Raji (cell line): ENCODE measurements around the gene PDE4C.
A peak's percentile ranks its signal among the peaks of the same experiment; 100 is the strongest.

Experiments used
- POLR2A ChIP-seq: IDR thresholded peaks from 2 replicates; pipeline ENCODE4 v1.6.1; 2011; ENCODE audit warnings: low read depth, low read length, control low read depth; ENCODE audit not compliant: insufficient read depth

Gene PDE4C

DNA sequence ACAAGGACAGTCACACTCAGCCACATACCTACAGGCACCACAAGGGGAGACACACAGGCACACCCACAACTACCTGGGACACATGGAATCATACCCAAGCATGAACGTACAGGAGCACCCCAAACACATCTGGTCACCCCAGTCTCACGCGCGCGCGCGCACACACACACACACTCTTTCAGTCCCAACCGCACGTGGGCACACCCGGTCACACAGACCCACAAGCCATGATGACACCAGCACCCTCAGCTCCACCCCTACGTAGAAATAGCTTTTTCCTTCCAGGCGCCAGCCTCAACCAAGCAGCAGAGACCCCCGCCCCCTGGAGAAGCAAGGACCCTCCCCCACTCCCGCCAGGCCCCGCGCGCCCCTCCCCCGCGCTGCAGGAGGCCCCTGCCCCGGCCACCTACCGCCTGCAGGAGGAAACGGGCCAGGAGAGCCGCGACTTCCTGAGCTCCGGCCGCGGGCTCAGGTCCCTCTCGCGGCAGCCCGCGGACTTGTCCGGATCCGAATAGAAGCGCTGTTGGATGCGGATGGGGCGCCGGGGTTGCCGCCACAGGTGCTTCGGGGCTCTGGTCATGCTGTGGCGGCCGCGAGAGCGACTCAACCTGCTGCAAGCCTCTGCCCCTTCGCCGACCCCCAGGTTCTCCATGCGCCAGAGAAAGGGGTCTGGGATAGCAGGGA lies 6.4 kb upstream of the PDE4C start:
- no peak for TF ChIP-seq POLR2A

DNA sequence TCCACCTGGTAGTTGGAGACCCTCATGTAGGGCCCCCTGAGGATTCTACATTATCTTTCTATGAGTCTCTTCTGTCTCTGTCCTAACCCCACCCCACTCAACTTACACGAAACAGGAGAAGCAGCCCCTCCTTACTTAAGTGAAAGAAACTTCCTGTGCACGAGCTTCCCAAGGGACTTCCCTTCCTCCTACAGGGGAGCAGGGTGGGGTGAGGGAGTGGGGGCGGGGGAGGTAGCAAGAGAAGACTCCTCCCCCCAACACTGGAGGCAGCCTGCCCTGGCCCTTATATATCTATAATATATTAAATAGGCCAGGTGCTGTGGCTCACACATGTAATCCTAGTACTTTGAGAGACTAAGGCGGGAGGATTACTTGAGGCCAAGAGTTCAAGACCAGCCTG lies 5.5 kb upstream of the PDE4C start:
- no peak for TF ChIP-seq POLR2A

DNA sequence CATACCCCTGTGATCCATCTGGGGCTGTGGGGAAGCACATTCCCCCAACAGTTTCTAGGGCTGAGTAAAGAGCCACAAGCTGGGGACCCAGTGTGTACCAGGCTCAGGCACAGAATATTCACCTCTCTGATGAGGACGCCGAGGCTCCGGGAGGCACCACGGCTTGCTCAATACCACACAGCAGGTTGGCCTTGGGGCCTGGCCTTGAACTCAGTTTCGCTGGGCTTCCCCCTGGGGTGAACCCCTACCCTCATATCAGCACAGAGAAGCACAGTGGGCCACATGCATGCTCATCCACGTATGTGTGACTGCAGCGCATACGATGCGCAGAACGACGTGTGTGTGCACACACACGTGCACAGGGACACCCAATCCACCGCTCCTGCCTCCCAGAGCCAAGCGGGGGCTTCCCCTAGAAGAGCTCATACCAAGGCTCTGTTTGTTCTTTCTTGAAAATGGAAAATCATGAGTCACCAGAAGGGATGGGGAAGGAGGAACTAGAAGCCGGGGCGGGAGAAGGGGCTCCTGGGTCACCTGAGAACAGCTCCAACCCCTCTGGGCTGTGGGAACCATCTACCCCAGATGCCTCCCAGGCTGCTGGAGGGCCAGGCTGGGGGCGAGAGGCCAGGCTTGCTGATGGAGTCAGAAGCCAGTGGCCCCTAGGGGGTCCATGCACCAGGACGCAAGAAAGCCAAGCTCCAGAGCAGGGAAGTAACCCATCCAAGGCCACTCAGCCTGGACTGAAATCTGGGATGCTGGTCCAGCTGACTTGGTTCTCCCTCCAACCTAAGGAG lies 4.9 kb upstream of the PDE4C start:
- no peak for TF ChIP-seq POLR2A

DNA sequence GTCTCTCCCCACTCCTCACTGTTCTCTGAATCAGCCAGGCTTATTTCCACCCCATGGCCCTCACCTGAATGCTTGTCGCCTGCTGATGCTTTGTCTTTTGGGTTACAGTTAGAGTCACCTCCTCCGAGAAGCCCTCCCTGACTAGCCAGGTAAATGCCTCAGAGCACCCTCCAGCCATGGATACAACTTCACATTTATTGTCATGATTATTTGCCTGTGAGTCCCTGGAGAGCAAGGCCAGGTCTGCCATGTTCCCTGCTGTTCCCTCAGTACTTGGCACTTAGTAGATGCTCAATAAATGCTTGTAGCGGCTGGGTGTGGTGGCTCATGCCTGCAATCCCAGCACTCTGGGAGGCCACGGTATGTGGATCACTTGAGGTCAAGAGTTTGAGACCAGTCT lies 3.7 kb upstream of the PDE4C start:
- TF ChIP-seq POLR2A, result no peak

DNA sequence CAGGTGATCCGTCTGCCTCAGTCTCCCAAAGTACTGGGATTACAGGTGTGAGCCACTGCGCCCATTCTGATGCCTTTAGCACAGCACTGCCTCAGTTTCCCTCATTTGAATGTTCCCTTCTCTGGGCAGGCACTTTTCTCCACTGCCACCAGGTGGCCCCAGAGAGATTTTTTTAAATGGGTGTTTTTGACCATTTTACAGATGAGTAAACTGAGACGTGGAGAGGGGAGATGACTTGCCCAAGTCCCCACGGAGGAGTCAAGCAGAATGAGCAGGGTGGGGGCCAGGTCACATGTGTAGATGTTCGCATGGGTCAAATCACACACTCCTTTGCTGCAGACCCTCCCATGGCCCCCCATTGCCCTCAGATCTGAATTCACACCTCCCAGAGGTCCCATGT lies 3.2 kb upstream of the PDE4C start:
- TF ChIP-seq POLR2A, result no peak

DNA sequence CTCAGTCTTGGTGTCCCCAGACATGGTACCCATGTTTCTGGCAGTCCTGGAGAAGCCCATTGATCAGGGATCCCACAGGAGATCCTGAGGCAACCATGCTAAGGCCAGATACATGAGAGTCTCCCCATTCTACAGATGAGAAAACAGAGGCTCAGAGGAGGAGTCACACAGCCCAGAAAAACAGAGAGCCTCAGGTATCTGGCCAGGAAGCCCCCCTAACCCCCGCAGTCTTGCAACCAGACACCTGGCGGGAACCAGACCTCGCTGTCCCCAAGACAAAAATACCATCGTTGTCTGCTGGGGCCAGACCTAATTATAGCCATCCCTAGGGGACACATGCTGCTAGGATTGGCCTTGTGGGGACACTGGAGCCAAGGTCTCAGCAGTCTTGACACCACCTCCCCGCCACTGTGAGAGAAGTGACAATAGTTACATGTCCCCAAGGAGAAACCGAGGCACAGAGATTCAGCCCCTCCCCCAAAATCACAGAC lies 1.6 kb upstream of the PDE4C start:
- no peak; the same call in 1 of the 2 replicates for TF ChIP-seq POLR2A

DNA sequence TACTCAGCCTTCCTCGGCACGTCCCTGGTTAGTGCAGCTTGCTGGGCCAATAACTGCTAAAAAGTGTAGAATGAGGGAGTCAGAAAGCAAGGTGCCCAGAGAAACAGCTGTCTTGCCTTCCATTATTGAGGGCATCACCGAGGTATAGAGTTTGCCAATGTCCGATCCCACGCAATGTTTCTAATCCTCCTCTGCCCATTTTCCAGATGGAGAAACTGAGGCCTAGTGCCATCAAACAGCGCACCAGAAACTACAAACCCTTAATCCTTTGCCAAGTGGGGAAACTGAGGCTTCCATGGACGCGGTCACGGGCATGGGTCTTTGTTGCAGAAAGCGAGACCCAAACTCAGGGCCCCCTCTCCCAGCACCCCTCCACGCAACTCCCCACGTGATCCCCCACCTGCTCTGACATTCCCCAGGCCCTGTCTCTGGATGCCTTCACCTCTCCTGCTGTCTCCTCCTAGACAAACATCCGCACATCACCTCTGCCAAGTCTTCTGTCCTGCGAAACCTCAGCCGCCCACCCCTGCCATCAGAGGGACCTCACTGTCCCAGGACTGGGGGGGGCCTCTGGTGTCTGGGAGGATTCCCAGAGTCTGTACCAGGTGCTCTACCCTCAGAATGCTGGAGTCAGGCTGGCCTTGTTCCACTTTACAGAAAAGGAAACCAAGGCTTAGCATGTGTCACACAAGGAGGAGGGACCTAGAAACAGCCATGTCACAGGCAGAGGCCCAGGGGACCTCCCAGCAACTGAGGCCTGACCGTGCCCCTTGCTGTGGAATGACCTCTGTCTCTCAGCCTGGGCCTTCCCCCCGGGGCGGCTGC lies 930 bp upstream of the PDE4C start:
- peak; percentile 42; the same call in 1 of the 2 replicates for TF ChIP-seq POLR2A

DNA sequence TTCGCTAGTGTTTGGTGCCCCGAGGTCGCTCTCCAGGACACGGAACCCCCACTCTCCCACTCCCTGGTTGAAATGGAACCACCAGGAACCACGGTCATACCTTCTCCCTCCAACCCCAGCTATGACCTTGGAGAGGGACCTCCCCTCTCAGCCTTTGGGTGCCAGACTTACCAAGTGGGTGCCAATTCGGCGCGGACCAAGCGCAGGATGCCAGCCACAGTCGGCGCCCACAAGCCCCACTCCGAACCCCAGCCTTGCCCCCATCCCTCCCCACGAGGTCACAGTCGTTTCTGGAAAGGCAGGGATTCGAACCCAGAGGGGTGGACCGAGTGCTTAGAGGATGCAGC lies 910 bp downstream of the PDE4C start:
- TF ChIP-seq POLR2A, result no peak

DNA sequence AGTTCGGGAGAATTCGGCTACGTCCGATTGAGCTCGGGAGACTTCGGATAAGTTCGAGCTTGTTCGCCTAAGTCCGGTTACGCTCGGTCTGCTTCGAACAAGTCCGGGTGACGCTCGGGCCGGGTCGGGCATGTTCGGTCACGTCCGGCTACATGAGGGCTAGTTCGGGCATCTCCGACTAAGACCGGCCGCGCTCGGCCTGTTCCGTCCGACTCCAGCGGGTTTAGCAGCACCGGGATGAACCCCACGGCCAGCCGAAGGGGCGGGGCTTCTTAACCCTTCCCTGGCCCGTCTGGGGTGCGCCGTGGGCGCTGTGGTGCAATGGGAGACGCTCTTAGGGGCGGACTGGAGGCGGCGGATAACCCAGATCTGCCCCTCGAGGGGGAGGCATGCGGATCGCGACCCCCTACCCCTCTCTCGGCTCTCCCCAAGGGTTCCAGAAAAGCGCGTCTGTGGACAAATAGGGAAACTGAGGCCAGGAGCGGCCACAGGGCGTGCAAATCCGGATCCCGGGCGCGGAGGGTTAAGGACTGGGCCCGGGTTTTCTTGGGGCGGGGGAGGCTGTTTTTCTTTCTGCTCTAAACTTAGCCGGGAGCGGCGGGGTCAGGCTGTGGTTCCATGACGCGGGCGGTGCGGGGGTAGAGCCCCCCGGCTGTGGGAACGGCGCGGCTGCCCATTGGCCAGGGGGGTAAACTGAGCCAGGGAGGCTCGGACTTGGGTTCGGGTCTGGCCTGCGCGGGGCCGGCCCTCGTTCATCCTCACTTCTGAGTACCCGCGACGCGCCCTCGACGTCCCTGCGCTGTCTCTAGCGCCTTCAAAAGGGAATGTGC lies 1.5 kb downstream of the PDE4C start:
- no peak for TF ChIP-seq POLR2A

DNA sequence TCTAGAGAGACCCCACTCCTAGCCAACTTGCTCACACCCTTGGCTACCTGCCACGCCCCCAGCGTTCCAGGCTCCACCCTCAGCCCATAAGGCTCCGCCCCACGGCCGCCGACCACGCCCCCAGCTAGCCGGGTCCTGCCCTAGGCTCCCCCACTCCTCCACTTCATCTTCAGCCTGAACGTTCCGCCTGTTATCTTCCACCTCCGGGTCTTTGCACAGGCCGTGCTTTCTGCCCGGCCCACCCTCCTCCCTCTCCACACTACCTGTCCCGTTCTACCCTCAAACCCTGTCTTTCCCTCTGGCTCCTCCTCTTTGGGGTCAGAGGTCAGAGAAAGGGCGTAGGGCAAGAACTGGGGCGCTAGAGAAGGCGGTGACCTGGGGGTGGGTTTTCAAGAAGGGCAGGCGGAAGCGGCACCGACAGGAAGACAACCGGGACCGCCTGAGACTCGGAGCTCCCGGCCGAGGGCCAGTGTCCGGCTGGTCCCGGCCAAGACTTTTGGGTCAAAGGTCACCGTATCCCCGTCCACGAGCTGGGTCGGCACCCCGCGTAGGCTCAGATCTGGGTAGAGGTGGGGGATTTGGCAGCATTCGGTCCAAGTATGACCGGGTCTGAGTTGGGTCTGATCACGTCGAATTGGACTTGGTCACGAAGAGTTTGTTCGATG lies 2.2 kb downstream of the PDE4C start:
- peak; percentile 34; the same call in 1 of the 2 replicates for TF ChIP-seq POLR2A

DNA sequence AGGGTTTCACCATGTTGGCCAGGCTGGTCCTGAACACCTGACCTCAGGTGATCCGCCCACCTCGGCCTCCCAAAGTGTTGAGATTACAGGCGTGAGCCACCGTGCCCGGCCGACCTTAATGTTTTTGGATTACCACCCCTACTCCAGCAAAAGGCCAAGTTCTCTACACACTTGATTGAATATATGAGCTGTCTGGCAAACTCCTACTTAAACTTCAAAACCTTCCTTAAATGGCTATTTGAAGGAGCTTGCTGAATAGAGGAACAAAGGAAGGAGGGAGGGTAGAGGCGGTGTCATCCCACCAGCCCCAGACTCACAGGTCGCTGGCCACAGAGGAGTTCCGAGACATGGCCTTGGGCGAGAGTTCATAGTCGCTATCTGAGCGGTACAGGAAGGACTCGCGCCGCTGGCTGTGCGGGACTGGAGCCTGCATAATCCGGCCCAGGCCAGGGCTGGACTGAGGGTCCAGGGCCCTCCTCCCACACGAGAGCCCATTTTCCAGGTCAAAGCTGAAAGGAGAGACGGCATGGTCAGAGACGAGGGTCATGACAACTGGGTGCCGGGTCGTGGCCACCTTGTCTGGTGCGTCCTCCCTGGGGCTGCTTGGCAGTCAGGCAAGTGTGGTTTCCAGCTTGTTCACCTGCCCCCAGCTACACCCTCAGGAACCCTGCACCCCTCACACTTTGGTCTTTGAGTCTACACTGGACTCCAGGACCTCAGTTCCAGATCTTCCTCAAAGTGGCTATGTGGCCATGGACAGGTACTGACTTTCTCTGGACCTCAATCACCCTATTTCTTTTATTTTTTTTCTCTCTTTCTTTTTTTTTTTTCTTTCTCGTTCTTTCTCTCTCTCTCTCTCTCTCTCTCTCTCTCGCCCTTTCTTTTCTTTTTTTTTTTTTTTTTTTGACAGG lies 4.2 kb downstream of the PDE4C start:
- no peak for TF ChIP-seq POLR2A

DNA sequence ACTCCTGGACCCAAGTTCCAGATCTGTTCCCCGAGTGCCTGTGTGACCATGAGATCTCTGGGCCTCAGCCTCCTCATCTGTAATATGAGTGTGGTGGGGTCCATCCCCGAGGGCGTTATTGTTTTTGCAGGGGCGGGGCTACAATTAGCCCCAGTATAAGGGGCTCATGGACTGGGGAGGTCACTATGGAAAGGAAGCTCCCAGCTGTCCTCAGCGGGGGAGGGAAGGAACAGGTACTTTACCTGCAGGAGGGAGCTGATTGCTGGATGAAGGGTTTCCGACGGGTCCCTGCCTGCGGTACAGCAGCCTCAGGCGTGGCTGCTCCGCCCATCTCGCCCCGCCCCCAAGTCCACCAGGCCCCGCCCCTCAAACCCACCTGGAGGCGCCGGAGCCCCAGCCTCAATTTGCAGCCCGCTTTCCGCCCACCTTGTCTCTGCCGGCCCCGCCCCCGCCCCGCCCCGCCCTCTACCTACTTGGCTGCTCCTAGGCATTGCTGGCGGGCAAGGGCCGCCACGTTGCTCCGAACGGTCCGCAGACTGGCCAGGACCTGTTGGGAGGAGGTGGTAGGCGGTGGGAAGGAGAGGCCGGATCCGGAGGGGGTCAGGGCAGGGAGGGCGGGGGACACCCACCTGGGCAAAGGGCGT lies 5.5 kb downstream of the PDE4C start:
- no peak for TF ChIP-seq POLR2A
